ENCODE measurements around the gene PYGO2.

The PYGO2 gene, protein sequence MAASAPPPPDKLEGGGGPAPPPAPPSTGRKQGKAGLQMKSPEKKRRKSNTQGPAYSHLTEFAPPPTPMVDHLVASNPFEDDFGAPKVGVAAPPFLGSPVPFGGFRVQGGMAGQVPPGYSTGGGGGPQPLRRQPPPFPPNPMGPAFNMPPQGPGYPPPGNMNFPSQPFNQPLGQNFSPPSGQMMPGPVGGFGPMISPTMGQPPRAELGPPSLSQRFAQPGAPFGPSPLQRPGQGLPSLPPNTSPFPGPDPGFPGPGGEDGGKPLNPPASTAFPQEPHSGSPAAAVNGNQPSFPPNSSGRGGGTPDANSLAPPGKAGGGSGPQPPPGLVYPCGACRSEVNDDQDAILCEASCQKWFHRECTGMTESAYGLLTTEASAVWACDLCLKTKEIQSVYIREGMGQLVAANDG

DNA sequence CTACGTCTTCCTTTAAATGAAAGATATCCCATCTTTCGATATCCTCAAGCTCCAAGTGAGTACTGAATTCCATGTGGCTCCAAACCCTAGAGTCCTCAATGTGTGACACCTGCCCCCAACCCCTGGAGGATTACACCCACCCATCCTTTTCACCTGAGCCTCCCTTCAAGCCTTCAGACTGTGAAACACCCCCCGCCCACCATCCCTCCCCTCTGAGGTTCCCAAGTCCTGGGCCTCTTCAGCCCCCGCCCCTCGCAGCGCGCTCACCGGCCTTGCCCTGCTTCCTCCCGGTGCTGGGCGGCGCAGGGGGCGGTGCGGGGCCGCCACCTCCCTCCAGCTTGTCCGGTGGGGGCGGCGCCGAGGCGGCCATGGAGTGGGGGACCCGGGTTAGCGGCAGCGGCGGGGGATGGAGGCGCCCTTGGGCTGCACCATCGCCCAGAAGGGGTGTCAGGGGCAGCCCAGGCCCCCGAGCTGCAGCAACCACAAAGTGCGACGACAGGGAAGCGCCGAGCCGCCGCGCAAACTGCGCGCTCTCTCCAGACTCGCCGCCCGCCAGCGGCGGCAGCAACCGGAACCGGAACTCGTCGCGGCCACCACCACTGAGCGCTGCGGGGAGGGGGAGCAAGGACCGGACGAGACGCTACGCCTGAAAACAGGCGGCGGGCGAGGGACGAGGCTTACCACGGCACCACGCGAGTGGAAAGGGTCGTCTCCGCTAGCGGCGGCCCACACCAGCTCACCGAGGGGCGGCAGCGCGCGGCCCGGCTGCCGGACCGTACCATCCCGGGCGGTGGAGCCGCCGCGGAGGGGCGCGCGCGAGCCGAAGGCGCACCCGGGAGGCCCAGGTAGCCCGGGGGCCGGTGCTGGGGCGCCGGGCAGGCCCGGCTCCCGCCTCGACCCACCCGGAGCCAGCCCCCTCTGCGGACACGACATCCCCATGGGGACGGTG lies at the start of gene PYGO2:
PYGO2 (minus strand) TSS at position 576 of the 949 bp plus-strand sequence; CDS start at position 370, 206 bp downstream.
- H3K4me1 Mint-ChIP-seq (ENCODE audit: low read depth): peaks cover 26% of the 10 kb centered on the region
- H3K27ac Mint-ChIP-seq: peak within 1 kb of the TSS; percentile 88
- H3K9me3 Mint-ChIP-seq: no peaks in the 10 kb centered on the region
- H3K36me3 Mint-ChIP-seq (ENCODE audit: low read depth): peaks cover 26% of the 10 kb centered on the region
- no peaks in the 10 kb centered on the region for H3K27me3 Mint-ChIP-seq (ENCODE audit: low read depth)
- peak within 1 kb of the TSS; percentile 95 for H3K4me3 Mint-ChIP-seq

GRCh38 chr1:155011004-155011416 lies 49.4 kb upstream of the PYGO2 start:
- H3K4me1 Mint-ChIP-seq (ENCODE audit: low read depth): peaks cover 59% of the 10 kb centered on the region
- peak overlapping the region; percentile 80 for H3K27ac Mint-ChIP-seq
- H3K9me3 Mint-ChIP-seq: no peaks in the 10 kb centered on the region
- H3K36me3 Mint-ChIP-seq (ENCODE audit: low read depth): peaks cover 37% of the 10 kb centered on the region
- H3K4me3 Mint-ChIP-seq: peak overlapping the region; percentile 98
- no peaks in the 10 kb centered on the region for H3K27me3 Mint-ChIP-seq (ENCODE audit: low read depth)

DNA sequence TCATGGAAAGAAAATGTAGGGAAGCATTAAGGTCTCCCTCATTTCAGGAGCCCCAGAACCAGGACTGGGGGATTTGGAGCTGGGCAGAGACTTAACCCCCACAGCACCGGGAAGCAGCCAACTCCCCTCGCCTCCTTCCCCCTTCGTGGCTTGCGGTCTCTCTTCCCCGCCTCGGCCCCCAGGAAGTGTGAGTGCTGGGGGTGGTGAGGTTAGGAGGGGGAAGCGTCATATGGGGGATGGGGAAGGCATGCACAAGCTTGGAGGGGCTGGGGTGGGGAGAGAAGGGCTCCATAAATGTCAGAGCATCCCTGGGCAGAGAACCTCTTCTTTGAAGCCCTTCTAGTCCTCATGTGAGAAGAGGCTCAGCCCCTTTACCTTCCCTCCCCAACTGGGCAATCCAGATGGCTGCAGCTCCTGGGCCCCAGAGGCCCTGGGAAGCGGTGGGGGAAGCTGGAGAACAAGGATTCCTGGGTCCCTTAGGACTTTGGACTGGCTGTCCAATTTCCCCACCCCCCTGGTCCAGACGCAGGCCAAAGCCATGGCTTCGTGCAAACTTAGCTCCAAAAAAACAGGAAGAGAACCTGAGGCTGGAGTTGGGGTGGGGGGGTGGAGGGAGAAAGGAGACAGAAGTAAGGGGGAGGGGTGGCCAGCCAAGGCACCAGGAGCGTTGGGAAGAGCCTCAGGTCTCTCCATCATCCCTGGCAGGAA lies 48.8 kb upstream of the PYGO2 start:
- H3K4me3 Mint-ChIP-seq: peak overlapping the region; percentile 98
- no peaks in the 10 kb centered on the region for H3K9me3 Mint-ChIP-seq
- peak overlapping the region; percentile 97 for H3K27ac Mint-ChIP-seq
- H3K4me1 Mint-ChIP-seq (ENCODE audit: low read depth): peaks cover 59% of the 10 kb centered on the region
- H3K36me3 Mint-ChIP-seq (ENCODE audit: low read depth): peaks cover 31% of the 10 kb centered on the region
- no peaks in the 10 kb centered on the region for H3K27me3 Mint-ChIP-seq (ENCODE audit: low read depth)

DNA sequence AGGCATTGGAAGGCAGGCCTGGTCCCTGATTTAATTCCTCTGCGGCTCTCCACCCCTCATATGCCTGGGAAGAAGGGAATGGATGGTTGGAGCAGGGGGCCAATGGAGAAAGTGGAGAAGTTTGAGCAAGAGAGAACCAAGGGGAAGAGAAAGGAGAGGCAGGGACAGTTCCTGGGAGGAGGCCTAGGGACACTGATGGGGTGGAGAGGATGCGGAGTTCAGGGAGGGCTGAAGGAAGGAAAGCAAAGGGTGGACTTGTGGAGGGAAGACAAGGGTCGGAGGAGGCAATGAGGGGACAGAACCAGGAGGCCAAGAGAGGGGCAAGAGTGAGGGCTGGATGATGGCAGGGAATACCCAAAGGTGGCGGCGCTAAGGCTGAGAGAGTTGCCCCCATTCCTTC lies 48.2 kb upstream of the PYGO2 start:
- Mint-ChIP-seq H3K36me3 (ENCODE audit: low read depth) (peaks cover 31% of the 10 kb centered on the region), H3K27ac (peak overlapping the region; percentile 97), H3K9me3 (no peaks in the 10 kb centered on the region), H3K4me3 (peak overlapping the region; percentile 98), H3K27me3 (ENCODE audit: low read depth) (no peaks in the 10 kb centered on the region), H3K4me1 (ENCODE audit: low read depth) (peaks cover 62% of the 10 kb centered on the region)

GRCh38 chr1:155009221-155009711 lies 47.7 kb upstream of the PYGO2 start:
- Mint-ChIP-seq H3K4me1 (ENCODE audit: low read depth) (peaks cover 64% of the 10 kb centered on the region), H3K4me3 (peak overlapping the region; percentile 98), H3K27me3 (ENCODE audit: low read depth) (no peaks in the 10 kb centered on the region), H3K9me3 (no peaks in the 10 kb centered on the region), H3K27ac (peak overlapping the region; percentile 97), H3K36me3 (ENCODE audit: low read depth) (peaks cover 29% of the 10 kb centered on the region)

GRCh38 chr1:155008015-155008941 lies 46.7 kb upstream of the PYGO2 start:
- peak overlapping the region; percentile 97 for H3K27ac Mint-ChIP-seq
- peak overlapping the region; percentile 98 for H3K4me3 Mint-ChIP-seq
- H3K9me3 Mint-ChIP-seq: no peaks in the 10 kb centered on the region
- H3K4me1 Mint-ChIP-seq (ENCODE audit: low read depth): peaks cover 61% of the 10 kb centered on the region
- no peaks in the 10 kb centered on the region for H3K27me3 Mint-ChIP-seq (ENCODE audit: low read depth)
- peaks cover 25% of the 10 kb centered on the region for H3K36me3 Mint-ChIP-seq (ENCODE audit: low read depth)

DNA sequence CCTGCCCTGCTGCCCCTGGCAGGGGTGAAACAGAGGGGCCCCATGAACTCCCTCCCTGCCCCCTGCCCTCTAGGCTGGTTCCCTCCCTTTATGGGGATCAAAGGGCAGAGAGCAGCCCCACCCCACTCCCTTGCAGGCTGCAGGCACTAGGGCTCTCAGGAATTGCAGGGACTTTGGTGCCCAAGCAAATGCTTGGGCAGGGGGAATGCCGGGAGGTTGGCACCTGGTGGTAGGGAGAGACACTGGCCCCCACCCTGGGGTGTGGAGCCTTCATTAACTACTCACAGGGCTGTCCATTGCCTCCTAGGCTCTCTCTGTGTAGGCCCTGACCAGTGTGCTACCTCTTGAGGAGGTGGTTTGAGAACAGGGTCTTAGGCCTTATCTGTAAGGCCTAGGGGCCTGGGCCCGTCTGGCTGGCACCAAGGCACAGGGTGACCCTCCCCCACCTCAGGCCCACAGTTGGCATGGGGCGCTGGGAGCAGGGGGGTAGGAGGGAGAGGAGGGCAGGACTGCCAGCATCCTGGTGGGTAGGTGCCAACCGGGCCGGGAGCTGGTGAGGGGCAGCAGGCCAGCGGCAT lies 45.8 kb upstream of the PYGO2 start:
- Mint-ChIP-seq H3K36me3 (ENCODE audit: low read depth) (peaks cover 19% of the 10 kb centered on the region), H3K27me3 (ENCODE audit: low read depth) (no peaks in the 10 kb centered on the region), H3K4me1 (ENCODE audit: low read depth) (peaks cover 52% of the 10 kb centered on the region), H3K9me3 (no peaks in the 10 kb centered on the region), H3K27ac (peak overlapping the region; percentile 96), H3K4me3 (peak overlapping the region; percentile 81)

- peak overlapping the region; percentile 96 for H3K27ac Mint-ChIP-seq
- H3K4me3 Mint-ChIP-seq: peak overlapping the region; percentile 81
- H3K4me1 Mint-ChIP-seq (ENCODE audit: low read depth): peaks cover 48% of the 10 kb centered on the region
- H3K36me3 Mint-ChIP-seq (ENCODE audit: low read depth): peaks cover 19% of the 10 kb centered on the region
- no peaks in the 10 kb centered on the region for H3K9me3 Mint-ChIP-seq
- no peaks in the 10 kb centered on the region for H3K27me3 Mint-ChIP-seq (ENCODE audit: low read depth)
Observed at GRCh38 chr1:155006601-155007101, 45.1 kb upstream of the PYGO2 start.

DNA sequence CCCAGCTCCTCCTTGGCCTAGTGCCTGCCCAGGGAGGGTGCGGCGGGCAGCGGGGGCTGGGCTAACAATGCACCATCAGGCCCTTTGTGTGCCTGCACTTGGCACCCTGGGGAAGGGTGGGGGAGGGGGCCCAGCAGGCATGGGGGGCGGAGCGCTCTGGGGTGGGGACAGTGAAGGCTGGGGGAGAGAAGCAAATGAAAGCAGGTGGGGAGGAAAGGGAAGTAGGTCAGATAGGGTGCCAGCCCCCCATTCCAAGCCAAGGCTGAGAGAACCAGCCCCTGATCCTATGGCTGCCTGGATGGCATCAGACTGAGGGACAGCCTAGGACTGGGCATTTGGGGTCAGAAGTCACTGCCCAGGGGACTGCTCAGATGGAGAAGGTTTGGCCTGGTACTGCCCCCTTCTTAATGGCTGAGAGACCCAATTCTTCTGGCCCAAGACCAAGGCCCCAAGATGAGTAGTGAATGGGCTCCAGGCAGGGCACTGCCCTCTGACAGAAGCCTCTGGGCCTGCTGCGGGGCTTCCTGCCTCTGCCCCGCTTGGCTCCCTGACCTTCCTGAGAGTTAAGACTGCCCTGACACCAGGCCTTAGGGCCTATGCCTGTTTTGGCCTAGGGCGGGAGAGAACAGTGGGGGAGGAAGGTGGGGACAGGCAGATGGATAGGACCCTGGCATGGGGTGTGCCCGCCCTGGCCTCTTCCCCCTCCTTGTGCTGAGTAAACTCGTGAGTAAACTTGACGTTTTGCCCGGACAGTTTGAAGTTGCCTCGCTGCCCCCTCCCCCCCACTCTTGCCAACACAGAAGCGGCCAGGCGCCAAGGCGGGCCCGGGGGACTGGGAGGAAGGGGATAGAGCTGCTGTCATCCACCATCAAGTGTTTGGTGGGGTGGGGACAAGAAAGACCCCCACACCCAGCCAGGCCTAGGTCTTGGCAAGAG lies 43.8 kb upstream of the PYGO2 start:
- peaks cover 41% of the 10 kb centered on the region for H3K4me1 Mint-ChIP-seq (ENCODE audit: low read depth)
- peak overlapping the region; percentile 88 for H3K4me3 Mint-ChIP-seq
- H3K27me3 Mint-ChIP-seq (ENCODE audit: low read depth): no peaks in the 10 kb centered on the region
- H3K27ac Mint-ChIP-seq: peak overlapping the region; percentile 96
- no peaks in the 10 kb centered on the region for H3K9me3 Mint-ChIP-seq
- H3K36me3 Mint-ChIP-seq (ENCODE audit: low read depth): peaks cover 15% of the 10 kb centered on the region

GRCh38 chr1:155004352-155005075 lies 42.9 kb upstream of the PYGO2 start:
- Mint-ChIP-seq H3K4me3 (peak overlapping the region; percentile 88), H3K36me3 (ENCODE audit: low read depth) (peaks cover 9% of the 10 kb centered on the region), H3K27ac (peak overlapping the region; percentile 96), H3K9me3 (no peaks in the 10 kb centered on the region), H3K4me1 (ENCODE audit: low read depth) (peaks cover 43% of the 10 kb centered on the region), H3K27me3 (ENCODE audit: low read depth) (no peaks in the 10 kb centered on the region)

GRCh38 chr1:155003766-155004351 lies 42.3 kb upstream of the PYGO2 start:
- peaks cover 44% of the 10 kb centered on the region for H3K4me1 Mint-ChIP-seq (ENCODE audit: low read depth)
- H3K9me3 Mint-ChIP-seq: no peaks in the 10 kb centered on the region
- H3K36me3 Mint-ChIP-seq (ENCODE audit: low read depth): peaks cover 6% of the 10 kb centered on the region

More at GRCh38 chr1:155003766-155004351, 42.3 kb upstream of the PYGO2 start:
- H3K4me3 Mint-ChIP-seq: peak overlapping the region; percentile 99
- peak overlapping the region; percentile 96 for H3K27ac Mint-ChIP-seq
- H3K27me3 Mint-ChIP-seq (ENCODE audit: low read depth): no peaks in the 10 kb centered on the region

All from T-helper 1 cell treated with Interleukin-12 subunit alpha and Interleukin-12 subunit beta and Interleukin-4 antibody, amounts not matched to agents 30 μg/mL and 1 μg/mL, for 36 hours (primary cell).